CD4-positive, alpha-beta T cell (primary cell): Measurements from ENCODE around the gene TAF5. TPM values are rescaled to one million over a fixed set of nuclear protein-coding genes. Genes with fewer than 3 reads are reported as not detected.
"Not testable (repeated sequence)": the region's sequence is repeated elsewhere in the genome, so short reads cannot be mapped to it uniquely, and the experiment has no call there.

Experiments
- ATAC-seq: fragments of 200-7000 bp; cut with Tn5 transposase; one replicate; pipeline ENCODE4 v1.10.0; 2022; ENCODE audit warnings: mild to moderate bottlenecking; ENCODE audit not compliant: poor library complexity
- CTCF ChIA-PET: fragments of 350-600 bp; sonication (Branson Sonifier 250); formaldehyde crosslinking; loops from one replicate; lab custom pipeline; 2021; ENCODE audit warnings: antibody characterized with exemption, inconsistent platforms; lab: Charles Lee
- POLR2A ChIA-PET: fragments of 350-600 bp; sonication (Branson Sonifier 250); formaldehyde crosslinking; loops from one replicate; lab custom pipeline; 2021; ENCODE audit warnings: antibody characterized with exemption, inconsistent platforms; lab: Charles Lee
- DNase-seq, 14 experiments: peaks; one replicate each; pipeline ENCODE4 v3.0.0-alpha.2; 2013 to 2020; ENCODE audit warnings: mixed read lengths in 2 of 14
- H3K27ac ChIP-seq, 2 donors: one replicate each; pipeline versions ENCODE4 v1.5.1 to v1.7.0; 2013; ENCODE audit warnings: low read length in 2 of 2, low read depth in 1 of 2, mild to moderate bottlenecking in 1 of 2
- H3K27me3 ChIP-seq, 2 experiments: 1 replicate in 1 of 2; 2 replicates in 1 of 2; pipeline versions ENCODE4 v1.6.1 to v1.7.0; 2013; ENCODE audit warnings: low read length in 2 of 2, control low read depth in 1 of 2, mild to moderate bottlenecking in 1 of 2, moderate library complexity in 1 of 2; ENCODE audit not compliant: insufficient read depth in 2 of 2, control insufficient read depth in 1 of 2
- H3K36me3 ChIP-seq: one replicate; pipeline ENCODE4 v1.6.1; 2013; ENCODE audit warnings: low read length, control low read depth; ENCODE audit not compliant: insufficient read depth
- H3K4me1 ChIP-seq: one replicate; pipeline ENCODE4 v1.6.1; 2013; ENCODE audit warnings: low read length, control low read depth; ENCODE audit not compliant: insufficient read depth
- H3K4me3 ChIP-seq: one replicate; pipeline ENCODE4 v1.5.1; 2013; ENCODE audit warnings: mild to moderate bottlenecking, low read length, moderate library complexity
- H3K9me3 ChIP-seq, 2 experiments: 1 replicate in 1 of 2; 2 replicates in 1 of 2; pipeline versions ENCODE4 v1.6.1 to v1.7.0; 2013; ENCODE audit warnings: low read length in 2 of 2, mild to moderate bottlenecking in 2 of 2, control low read depth in 1 of 2, moderate library complexity in 1 of 2; ENCODE audit not compliant: control insufficient read depth in 1 of 2, insufficient read depth in 1 of 2
- H3K27ac Mint-ChIP-seq: one replicate; pipeline ENCODE4 v1.8.0; 2020; ENCODE audit warnings: mixed read lengths
- H3K27me3 Mint-ChIP-seq: one replicate; pipeline ENCODE4 v1.8.0; 2021; ENCODE audit warnings: mixed read lengths
- H3K36me3 Mint-ChIP-seq: one replicate; pipeline ENCODE4 v1.8.0; 2021; ENCODE audit warnings: low read depth, mixed read lengths
- H3K4me1 Mint-ChIP-seq: one replicate; pipeline ENCODE4 v1.8.0; 2021; ENCODE audit warnings: low read depth, mixed read lengths
- H3K4me3 Mint-ChIP-seq: one replicate; pipeline ENCODE4 v1.8.0; 2020; ENCODE audit warnings: mild to moderate bottlenecking, mixed read lengths
- H3K9me3 Mint-ChIP-seq: one replicate; pipeline ENCODE4 v1.8.0; 2020; ENCODE audit warnings: mixed read lengths
- intact Hi-C, 2 experiments: fragments of 100-400 bp; cut with DNase I in 1 of 2; cut with micrococcal nuclease in 1 of 2; formaldehyde crosslinking; loops; one replicate each; pipeline versions ENCODE4 v1.15.1 to v1.9.0; 2023 to 2025; cut with DNase I, micrococcal nuclease
- total RNA-seq, 174 experiments: library from RNA in 2 of 174; stranded (reverse) in 2 of 174; gene quantifications; one replicate each; pipeline ENCODE4 v1.2.3 and lab custom pipeline; 2021 to 2026
- TF ChIP-seq, protein P1 (sequence below): fragments of 200-600 bp; IDR thresholded peaks from one replicate; pipeline ENCODE4 v1.8.0; 2022; ENCODE audit warnings: antibody characterized with exemption, mild to moderate bottlenecking

Gene TAF5
- total RNA-seq, 2 experiments from 2014 or later = 3.8 to 4.0 TPM

DNA sequence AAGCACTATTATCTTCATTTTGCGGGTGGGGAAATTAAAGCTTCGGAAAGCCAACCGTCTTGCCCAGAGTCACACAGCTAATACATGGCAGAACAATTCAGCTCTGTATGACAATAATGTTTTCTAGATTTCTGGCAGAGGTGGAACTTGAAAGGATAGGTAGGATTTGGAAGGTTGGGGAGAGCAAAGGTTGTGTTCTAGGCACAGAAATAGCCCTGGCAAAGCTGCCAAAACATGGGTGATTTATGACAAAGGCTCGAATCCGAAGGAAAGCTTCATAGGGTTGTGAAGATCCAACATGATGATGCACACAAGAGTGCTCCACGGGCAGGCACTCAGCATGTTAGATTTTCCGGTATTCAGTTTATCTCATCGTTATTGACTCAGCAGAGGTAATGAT, 47.8 kb downstream of the TAF5 start:
- Mint-ChIP-seq H3K36me3 (peaks cover 91% of the 10 kb centered on the region), H3K4me1 (no peaks in the 10 kb centered on the region), H3K4me3 (no peak overlapping the region), H3K27me3 (no peaks in the 10 kb centered on the region), H3K9me3 (no peaks in the 10 kb centered on the region), H3K27ac (no peak overlapping the region)
- TF ChIP-seq, protein P1, sequence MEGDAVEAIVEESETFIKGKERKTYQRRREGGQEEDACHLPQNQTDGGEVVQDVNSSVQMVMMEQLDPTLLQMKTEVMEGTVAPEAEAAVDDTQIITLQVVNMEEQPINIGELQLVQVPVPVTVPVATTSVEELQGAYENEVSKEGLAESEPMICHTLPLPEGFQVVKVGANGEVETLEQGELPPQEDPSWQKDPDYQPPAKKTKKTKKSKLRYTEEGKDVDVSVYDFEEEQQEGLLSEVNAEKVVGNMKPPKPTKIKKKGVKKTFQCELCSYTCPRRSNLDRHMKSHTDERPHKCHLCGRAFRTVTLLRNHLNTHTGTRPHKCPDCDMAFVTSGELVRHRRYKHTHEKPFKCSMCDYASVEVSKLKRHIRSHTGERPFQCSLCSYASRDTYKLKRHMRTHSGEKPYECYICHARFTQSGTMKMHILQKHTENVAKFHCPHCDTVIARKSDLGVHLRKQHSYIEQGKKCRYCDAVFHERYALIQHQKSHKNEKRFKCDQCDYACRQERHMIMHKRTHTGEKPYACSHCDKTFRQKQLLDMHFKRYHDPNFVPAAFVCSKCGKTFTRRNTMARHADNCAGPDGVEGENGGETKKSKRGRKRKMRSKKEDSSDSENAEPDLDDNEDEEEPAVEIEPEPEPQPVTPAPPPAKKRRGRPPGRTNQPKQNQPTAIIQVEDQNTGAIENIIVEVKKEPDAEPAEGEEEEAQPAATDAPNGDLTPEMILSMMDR = no peak
- no peak for ATAC-seq
- no peak overlapping the region for H3K4me3 ChIP-seq
- H3K4me1 ChIP-seq = no peaks in the 10 kb centered on the region
- peaks cover 96% of the 10 kb centered on the region for H3K36me3 ChIP-seq
- CTCF ChIA-PET = interaction anchor here (1.0 to 1.2 kb wide), 3 partner anchors 60 to 71 kb away, joined by 3 to 4 read pairs (median 3); no protein-coding TSS in a partner anchor
- no peaks in the 10 kb centered on the region for H3K27me3 ChIP-seq
- H3K9me3 ChIP-seq = no peaks in the 10 kb centered on the region
- intact Hi-C loops = loop anchor here in 1 of 2 experiments (5.0 kb wide), 2 partner anchors 177 to 272 kb away; no protein-coding TSS in a partner anchor
- no peak overlapping the region for H3K27ac ChIP-seq
- POLR2A ChIA-PET = no interaction called here
- no peak for DNase-seq

DNA sequence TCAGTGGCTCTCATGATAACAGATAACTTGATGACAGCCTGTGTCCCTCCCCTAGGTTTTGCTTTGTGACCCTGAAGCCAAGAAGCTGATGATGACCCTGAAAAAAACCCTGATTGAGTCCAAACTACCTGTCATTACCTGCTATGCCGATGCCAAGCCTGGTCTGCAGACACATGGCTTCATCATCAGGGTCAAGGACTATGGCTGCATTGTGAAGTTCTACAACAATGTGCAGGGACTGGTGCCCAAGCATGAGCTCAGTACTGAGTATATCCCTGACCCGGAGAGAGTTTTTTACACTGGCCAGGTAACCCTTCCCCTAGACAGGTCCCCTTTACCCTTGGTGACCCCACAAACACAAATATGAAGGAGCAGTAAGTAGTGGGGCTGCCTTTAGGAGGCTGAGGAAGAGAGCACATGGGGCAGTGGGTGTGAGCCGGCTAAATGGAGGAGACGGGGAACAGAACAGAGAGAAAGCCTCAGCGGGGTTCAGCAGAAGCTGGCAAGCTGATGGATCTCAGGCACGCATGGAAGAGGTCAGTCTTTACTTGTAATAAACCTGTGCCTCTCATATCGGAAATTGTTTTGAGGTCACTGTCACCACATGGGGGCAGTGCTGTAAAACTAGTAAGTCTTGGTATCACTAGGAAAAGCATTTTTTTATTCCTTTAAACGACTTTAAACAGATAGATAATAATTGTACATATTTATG, 48.8 kb downstream of the TAF5 start:
- DNase-seq (peak; percentile 35 to 81 (median 56)), ATAC-seq (peak; percentile 54)
- no peaks in the 10 kb centered on the region for H3K27me3 ChIP-seq
- TF ChIP-seq, protein P1 = peak; percentile 90
- peaks cover 93% of the 10 kb centered on the region for H3K36me3 Mint-ChIP-seq
- H3K4me3 Mint-ChIP-seq = no peak overlapping the region
- no peaks in the 10 kb centered on the region for H3K4me1 Mint-ChIP-seq
- no peak overlapping the region for H3K27ac Mint-ChIP-seq
- H3K27me3 Mint-ChIP-seq = no peaks in the 10 kb centered on the region
- intact Hi-C loops = loop anchor here (1.0 to 5.0 kb wide), 5 partner anchors 66 to 271 kb away; no protein-coding TSS in a partner anchor
- H3K27ac ChIP-seq = no peak overlapping the region
- no peaks in the 10 kb centered on the region for H3K9me3 Mint-ChIP-seq
- no peaks in the 10 kb centered on the region for H3K4me1 ChIP-seq
- ChIA-PET POLR2A (no interaction called here), CTCF (interaction anchor here (0.6 to 1.8 kb wide), 7 partner anchors 9 to 75 kb away, joined by 3 to 5 read pairs (median 3); partner anchors contain the start of genes ATP5MK and PDCD11)
- peaks cover 98% of the 10 kb centered on the region for H3K36me3 ChIP-seq
- no peaks in the 10 kb centered on the region for H3K9me3 ChIP-seq
- no peak overlapping the region for H3K4me3 ChIP-seq

DNA sequence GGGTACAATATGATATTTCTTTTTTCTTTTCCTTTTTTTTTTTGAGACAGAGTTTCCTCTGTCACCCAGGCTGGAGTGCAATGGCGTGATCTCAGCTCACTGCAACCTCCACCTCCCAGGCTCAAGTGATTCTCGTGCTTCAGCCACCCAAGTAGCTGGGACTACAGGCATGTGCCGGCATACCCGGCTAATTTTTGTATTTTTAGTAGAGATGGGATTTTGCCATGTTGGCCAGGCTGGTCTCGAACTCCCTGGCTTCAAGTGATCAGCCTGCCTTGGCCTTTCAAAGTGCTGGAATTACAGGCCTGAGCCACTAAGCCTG, 49.3 kb downstream of the TAF5 start:
- CTCF ChIA-PET = interaction anchor here (0.6 to 1.8 kb wide), 4 partner anchors 10 to 74 kb away, joined by 3 to 5 read pairs (median 4); partner anchors contain the start of genes ATP5MK and PDCD11
- H3K4me1 Mint-ChIP-seq, H3K4me1 ChIP-seq, H3K9me3 Mint-ChIP-seq, H3K27ac ChIP-seq, DNase-seq, H3K27me3 Mint-ChIP-seq, H3K9me3 ChIP-seq, POLR2A ChIA-PET, H3K27me3 ChIP-seq, H3K27ac Mint-ChIP-seq, ATAC-seq, H3K4me3 ChIP-seq, H3K4me3 Mint-ChIP-seq: not testable (repeated sequence)
- H3K36me3 Mint-ChIP-seq = peaks cover 90% of the 10 kb centered on the region
- H3K36me3 ChIP-seq = peaks cover 93% of the 10 kb centered on the region
- TF ChIP-seq, protein P1 = peak; percentile 54
- intact Hi-C loops = loop anchor here (1.0 to 5.0 kb wide), 5 partner anchors 65 to 270 kb away; no protein-coding TSS in a partner anchor
